H1 (cell line): ENCODE results near the gene OBSL1. TPM values are rescaled to one million over a fixed set of nuclear protein-coding genes. Genes with fewer than 3 reads are reported as not detected.

Experiments
- CTCF ChIA-PET: fragments of 300-600 bp; sonication (Branson Sonifier 250); formaldehyde crosslinking; loops from one replicate; lab custom pipeline; 2021; ENCODE audit not compliant: partially characterized antibody; lab: Charles Lee
- POLR2A ChIA-PET: fragments of 300-600 bp; sonication (Branson Sonifier 250); formaldehyde crosslinking; loops from one replicate; lab custom pipeline; 2021; ENCODE audit warnings: inconsistent platforms; ENCODE audit not compliant: partially characterized antibody; lab: Charles Lee
- DNase-seq, 2 experiments: peaks; one replicate each; pipeline versions ENCODE4 v3.0.0 to v3.0.0-alpha.2; 2010 to 2022; ENCODE audit warnings: low spot score in 2 of 2, low read depth in 1 of 2, mixed read lengths in 1 of 2
- FAIRE-seq: peaks from 2 replicates; lab custom pipeline; 2011; peaks lifted over from hg19 to GRCh38; lab: Jason Lieb, UNC
- H2AFZ ChIP-seq: 2 replicates; pipeline ENCODE4 v1.8.1; 2012; ENCODE audit warnings: low read length, inconsistent platforms
- H2AK5ac ChIP-seq: 2 replicates; pipeline ENCODE4 v1.6.1; 2013; ENCODE audit warnings: low read depth, low read length
- H2BK120ac ChIP-seq: replicated peaks from 2 replicates; pipeline ENCODE3; 2013; ENCODE audit warnings: low read depth, low read length, inconsistent platforms
- H2BK12ac ChIP-seq: 2 replicates; pipeline ENCODE4 v1.6.1; 2013; ENCODE audit warnings: low read depth, low read length
- H2BK15ac ChIP-seq: 2 replicates; pipeline ENCODE4 v1.6.1; 2013; ENCODE audit warnings: low read length
- H2BK20ac ChIP-seq: 2 replicates; pipeline ENCODE4 v1.6.1; 2013; ENCODE audit warnings: low read length
- H2BK5ac ChIP-seq: 2 replicates; pipeline ENCODE4 v1.6.1; 2013; ENCODE audit warnings: low read depth, low read length
- H3K14ac ChIP-seq: 2 replicates; pipeline ENCODE4 v1.6.1; 2013; ENCODE audit warnings: inconsistent platforms; ENCODE audit not compliant: insufficient read length
- H3K18ac ChIP-seq: 2 replicates; pipeline ENCODE4 v1.6.1; 2013; ENCODE audit warnings: low read length; ENCODE audit errors: extremely low read depth
- H3K23ac ChIP-seq: 2 replicates; pipeline ENCODE4 v1.6.1; 2013; ENCODE audit warnings: inconsistent platforms; ENCODE audit not compliant: insufficient read length
- H3K23me2 ChIP-seq: 2 replicates; pipeline ENCODE4 v1.6.1; 2013; ENCODE audit warnings: low read depth, low read length
- H3K27ac ChIP-seq: 2 replicates; pipeline ENCODE4 v1.6.1; 2011; ENCODE audit warnings: low read depth, low read length, inconsistent platforms
- H3K27me3 ChIP-seq, 4 experiments: replicated peaks in 1 of 4; 1 replicate in 1 of 4; 2 replicates in 3 of 4; pipeline versions ENCODE4 v1.6.1 to v1.8.1; 2011 to 2013; ENCODE audit warnings: low read length in 3 of 4, mild to moderate bottlenecking in 3 of 4, inconsistent platforms in 2 of 4, mixed read lengths in 2 of 4, moderate library complexity in 1 of 4; ENCODE audit not compliant: control insufficient read depth in 3 of 4, insufficient read depth in 3 of 4; ENCODE audit errors: extremely low read depth in 1 of 4
- H3K36me3 ChIP-seq, 4 experiments: 2 replicates each; pipeline versions ENCODE4 v1.6.1 to v1.8.1; 2011 to 2013; ENCODE audit warnings: mild to moderate bottlenecking in 4 of 4, low read length in 3 of 4, moderate library complexity in 2 of 4, control low read depth in 1 of 4, inconsistent platforms in 1 of 4; ENCODE audit not compliant: insufficient read depth in 4 of 4, control insufficient read depth in 2 of 4
- H3K4ac ChIP-seq: replicated peaks from 2 replicates; pipeline ENCODE3; 2013; ENCODE audit warnings: low read length, low read depth, mixed read lengths, inconsistent platforms; ENCODE audit not compliant: insufficient read length
- H3K4me1 ChIP-seq, 4 experiments: replicated peaks in 1 of 4; 1 replicate in 1 of 4; 2 replicates in 3 of 4; pipeline versions ENCODE4 v1.6.1 to v1.8.1; 2011 to 2013; ENCODE audit warnings: low read length in 3 of 4, inconsistent platforms in 2 of 4, mixed read lengths in 1 of 4; ENCODE audit not compliant: insufficient read depth in 4 of 4, control insufficient read depth in 3 of 4
- H3K4me2 ChIP-seq, 2 experiments: 2 replicates each; pipeline versions ENCODE4 v1.6.1 to v1.8.1; 2011 to 2013; ENCODE audit warnings: low read depth in 2 of 2, low read length in 2 of 2, control low read depth in 1 of 2, inconsistent platforms in 1 of 2, mild to moderate bottlenecking in 1 of 2; ENCODE audit not compliant: insufficient read depth in 1 of 2
- H3K4me3 ChIP-seq, 4 experiments: fragments of 200-600, 300-600 bp in 1 of 4; sonication (generic), shearing (Covaris generic), sonication (Bioruptor Twin) in 1 of 4; 2 replicates each; pipeline versions ENCODE4 v1.5.1 to v1.8.1; 2011 to 2016; ENCODE audit warnings: low read length in 4 of 4, low read depth in 3 of 4, control low read depth in 2 of 4, inconsistent platforms in 2 of 4, mild to moderate bottlenecking in 2 of 4, mixed read lengths in 1 of 4, moderate library complexity in 1 of 4; ENCODE audit not compliant: insufficient read depth in 2 of 4; ENCODE audit errors: extremely low read depth in 1 of 4
- H3K56ac ChIP-seq: replicated peaks from 2 replicates; pipeline ENCODE3; 2013; ENCODE audit warnings: low read depth, mild to moderate bottlenecking, mixed read lengths, low read length, inconsistent platforms; ENCODE audit not compliant: insufficient read length
- H3K79me1 ChIP-seq: 2 replicates; pipeline ENCODE4 v1.6.1; 2013; ENCODE audit warnings: low read depth, low read length, control low read depth
- H3K79me2 ChIP-seq, 2 experiments: 2 replicates each; pipeline versions ENCODE4 v1.6.1 to v1.8.1; 2012 to 2013; ENCODE audit warnings: low read length in 2 of 2, mild to moderate bottlenecking in 2 of 2, inconsistent platforms in 1 of 2; ENCODE audit not compliant: insufficient read depth in 2 of 2, control insufficient read depth in 1 of 2
- H3K9ac ChIP-seq, 4 experiments: replicated peaks in 1 of 4; 1 replicate in 1 of 4; 2 replicates in 3 of 4; pipeline versions ENCODE4 v1.6.1 to v1.8.1; 2011 to 2013; ENCODE audit warnings: low read depth in 3 of 4, low read length in 3 of 4, control low read depth in 2 of 4, mild to moderate bottlenecking in 2 of 4, moderate library complexity in 2 of 4, inconsistent platforms in 1 of 4; ENCODE audit errors: extremely low read depth in 1 of 4
- H3K9me3 ChIP-seq, 2 experiments: 2 replicates each; pipeline versions ENCODE4 v1.6.1 to v1.8.1; 2012 to 2013; ENCODE audit warnings: mild to moderate bottlenecking in 2 of 2, moderate library complexity in 2 of 2, control low read depth in 1 of 2, inconsistent platforms in 1 of 2, low read depth in 1 of 2, low read length in 1 of 2, mixed read lengths in 1 of 2; ENCODE audit not compliant: insufficient read depth in 2 of 2
- H4K20me1 ChIP-seq, 2 experiments: replicated peaks in 1 of 2; 2 replicates each; pipeline versions ENCODE3 to v1.8.1; 2011 to 2013; ENCODE audit warnings: inconsistent platforms in 2 of 2, low read length in 2 of 2, mild to moderate bottlenecking in 1 of 2; ENCODE audit not compliant: insufficient read depth in 2 of 2, control insufficient read depth in 1 of 2
- H4K5ac ChIP-seq: 2 replicates; pipeline ENCODE4 v1.6.1; 2013; ENCODE audit warnings: low read length, low read depth, mixed read lengths, inconsistent platforms; ENCODE audit not compliant: insufficient read length
- H4K8ac ChIP-seq: 2 replicates; pipeline ENCODE4 v1.8.0; 2013; ENCODE audit warnings: mild to moderate bottlenecking, moderate library complexity, low read length, inconsistent platforms; ENCODE audit not compliant: insufficient read depth; ENCODE audit errors: extremely low read depth
- H4K91ac ChIP-seq: replicated peaks from 2 replicates; pipeline ENCODE3; 2013; ENCODE audit warnings: low read length, mixed read lengths, inconsistent platforms; ENCODE audit not compliant: insufficient read length
- BCL11A ChIP-seq, 2 experiments: IDR thresholded peaks; one replicate each; pipeline ENCODE4 v1.6.1; 2011; ENCODE audit warnings: low read depth in 2 of 2, low read length in 2 of 2, mild to moderate bottlenecking in 2 of 2
- E2F6 ChIP-seq: IDR thresholded peaks from 2 replicates; pipeline ENCODE4 v1.6.1; 2012; ENCODE audit warnings: inconsistent platforms
- KDM1A ChIP-seq: fragments of 200-600, 300-600 bp; sonication (generic); IDR thresholded peaks from 2 replicates; pipeline ENCODE4 v1.7.1; 2016; ENCODE audit warnings: mild to moderate bottlenecking, low read length, borderline replicate concordance
- SIRT6 ChIP-seq: IDR thresholded peaks from one replicate; pipeline ENCODE4 v1.7.1; 2012; ENCODE audit warnings: low read length, inconsistent platforms
- SIX5 ChIP-seq: IDR thresholded peaks from 2 replicates; pipeline ENCODE4 v1.6.1; 2011; ENCODE audit warnings: mild to moderate bottlenecking, low read depth, low read length
- TAF1 ChIP-seq: IDR thresholded peaks from 2 replicates; pipeline ENCODE4 v1.6.1; 2011; ENCODE audit warnings: mild to moderate bottlenecking, low read depth, low read length
- TEAD4 ChIP-seq: IDR thresholded peaks from 2 replicates; pipeline ENCODE4 v1.6.1; 2012; ENCODE audit warnings: low read depth, low read length, inconsistent platforms, mixed read lengths
- WGBS, 2 experiments: shearing (Covaris generic) in 1 of 2; methylation state at CpG; one replicate each; pipeline versions ENCODE4 v1.1.6 to v1.1.7; 2013 to 2015; ENCODE audit warnings: low lambda C conversion rate in 2 of 2, mixed read lengths in 2 of 2, inconsistent platforms in 1 of 2, low coverage in 1 of 2, missing lambda C conversion rate in 1 of 2; ENCODE audit not compliant: insufficient replicate concordance in 2 of 2, insufficient coverage in 1 of 2, insufficient read length in 1 of 2; ENCODE audit errors: extremely low coverage in 1 of 2, missing lambda C conversion rate in 1 of 2; 5-methylcytosine and 5-hydroxymethylcytosine counted together
- polyA plus RNA-seq, 7 experiments: library from polyadenylated mRNA; depleted of rRNA in 3 of 7; stranded (reverse) in 5 of 7; unstranded in 2 of 7; fragments of >200 nt in 5 of 7; fragments of 200-250 nt in 2 of 7; gene quantifications; 1 replicate in 5 of 7; 2 replicates in 1 of 7; 4 replicates in 1 of 7; pipeline versions ENCODE4 v1.2.1 to v1.2.3, GENCODE V29; 2011 to 2013; ENCODE audit warnings: missing spikeins in 2 of 7, mixed read lengths in 2 of 7
- total RNA-seq: library from RNA; stranded (reverse); fragmentation: NEBNext Ultra II Directional; extraction: Animal tissue kit (Norgen Biotek cat#: 25700); gene quantifications from 2 replicates; pipeline ENCODE4 v1.2.1, GENCODE V29; 2021

The OBSL1 gene
- total and polyA plus RNA-seq, 2 of the 8 experiments (the other 6 are each of a cell fraction or from before 2014, with no cell fraction given) = 116 to 127 TPM

GRCh38 chr2:219593154-219593553 lies 21.8 kb upstream of the OBSL1 start:
- no peak overlapping the region for H2AFZ ChIP-seq
- no peaks in the 10 kb centered on the region for H3K9me3 ChIP-seq
- ChIA-PET CTCF (interaction anchor here (0.8 to 14.4 kb wide), 12 partner anchors 9 to 79 kb away, joined by 3 to 143 read pairs (median 4); partner anchors contain the start of genes ASIC4 and OBSL1), POLR2A (interaction anchor here (2.3 to 13.4 kb wide), 3 partner anchors 14 to 30 kb away, joined by 7 to 127 read pairs (median 10); partner anchors contain the start of genes INHA and OBSL1)
- FAIRE-seq (no peak), DNase-seq (no peak)
- no peak overlapping the region for H3K4ac ChIP-seq
- no peak overlapping the region for H2BK5ac ChIP-seq
- H3K23me2 ChIP-seq = peaks cover under 1% of the 10 kb centered on the region; the same call in 1 of the 2 replicates
- H4K91ac ChIP-seq = no peak overlapping the region
- H3K27me3 ChIP-seq = no peaks in the 10 kb centered on the region
- no peak overlapping the region for H3K4me3 ChIP-seq
- H2AK5ac ChIP-seq = no peak overlapping the region
- H3K14ac ChIP-seq = no peak overlapping the region
- H3K4me2 ChIP-seq = no peak overlapping the region
- H3K18ac ChIP-seq = no peak overlapping the region
- H3K36me3 ChIP-seq = no peaks in the 10 kb centered on the region
- H3K27ac ChIP-seq = no peak overlapping the region
- H2BK15ac ChIP-seq = 0 out of 2 replicates have a peak overlapping the region, but pooled peaks have one; percentile 19
- H3K23ac ChIP-seq = no peak overlapping the region
- H3K56ac ChIP-seq = no peak overlapping the region
- no peak overlapping the region for H4K5ac ChIP-seq
- H3K79me2 ChIP-seq = no peaks in the 10 kb centered on the region
- no peak overlapping the region for H2BK20ac ChIP-seq
- H3K79me1 ChIP-seq = no peaks in the 10 kb centered on the region; the same call in 1 of the 2 replicates
- H2BK12ac ChIP-seq = no peak overlapping the region
- no peak overlapping the region for H4K8ac ChIP-seq
- 93% methylated on average over 2 of the region's 2 CpGs; no CpG with 5 or more reads in 1 of the 2 experiments for WGBS, 2 experiments
- H4K20me1 ChIP-seq = no peaks in the 10 kb centered on the region
- no peak overlapping the region for H2BK120ac ChIP-seq
- no peak overlapping the region for H3K9ac ChIP-seq
- H3K4me1 ChIP-seq = peaks cover 0 to 7% (median 2%) of the 10 kb centered on the region in 4 experiments; a peak in 4 of 7 replicates
- TF ChIP-seq E2F6 (no peak), BCL11A (IDR thresholded peaks at IDR 0.05; ENCODE audit: low read depth in 2 of 2, low read length in 2 of 2) (no peak), TAF1 (no peak), KDM1A (no peak), SIX5 (no peak), SIRT6 (no peak), TEAD4 (no peak)
